A204.1 (cell line): ENCODE data around the gene KATNB1.
"Not testable (repeated sequence)": the region's sequence is repeated elsewhere in the genome, so short reads cannot be mapped to it uniquely, and the experiment has no call there.

Experiments used
- FAIRE-seq: peaks from 2 replicates; lab custom pipeline; 2012; peaks lifted over from hg19 to GRCh38; lab: Jason Lieb, UNC

The KATNB1 gene

GRCh38 chr16:57773655-57774295, 38.2 kb downstream of the KATNB1 start:
- FAIRE-seq: no peak

- FAIRE-seq: no peak
These were observed 39.2 kb downstream of the KATNB1 start for GRCh38 chr16:57774705-57775285.

- FAIRE-seq: no peak
These were observed 40.3 kb downstream of the KATNB1 start for GRCh38 chr16:57775661-57776469.

GRCh38 chr16:57778658-57779057, 43.1 kb downstream of the KATNB1 start:
- FAIRE-seq: no peak

GRCh38 chr16:57779836-57780235, 44.3 kb downstream of the KATNB1 start:
- not testable (repeated sequence) for FAIRE-seq

- FAIRE-seq: no peak
These were observed 45.8 kb downstream of the KATNB1 start for GRCh38 chr16:57781349-57781740.

GRCh38 chr16:57781741-57782606, 46.4 kb downstream of the KATNB1 start:
- FAIRE-seq: no peak

GRCh38 chr16:57782607-57783055, 47.1 kb downstream of the KATNB1 start:
- FAIRE-seq: not testable (repeated sequence)

- FAIRE-seq: no peak
These were observed 47.5 kb downstream of the KATNB1 start for GRCh38 chr16:57783116-57783515.

- no peak for FAIRE-seq
These were observed 48.3 kb downstream of the KATNB1 start for GRCh38 chr16:57783883-57784282.

GRCh38 chr16:57784334-57784733, 48.8 kb downstream of the KATNB1 start:
- no peak for FAIRE-seq

GRCh38 chr16:57785385-57785784, 49.8 kb downstream of the KATNB1 start:
- FAIRE-seq: no peak

GRCh38 chr16:57785924-57786323, 50.4 kb downstream of the KATNB1 start:
- no peak for FAIRE-seq

- FAIRE-seq: no peak
These were observed 51.3 kb downstream of the KATNB1 start for GRCh38 chr16:57786632-57787518.

- FAIRE-seq: no peak
These were observed 51.9 kb downstream of the KATNB1 start for GRCh38 chr16:57787519-57787905.

GRCh38 chr16:57788252-57788841, 52.8 kb downstream of the KATNB1 start:
- no peak for FAIRE-seq

GRCh38 chr16:57788951-57789350, 53.4 kb downstream of the KATNB1 start:
- FAIRE-seq: no peak

- no peak for FAIRE-seq
These were observed 55.8 kb downstream of the KATNB1 start for GRCh38 chr16:57791195-57791892.

- FAIRE-seq: no peak
These were observed 56.4 kb downstream of the KATNB1 start for GRCh38 chr16:57791893-57792461.

- FAIRE-seq: no peak
These were observed 59.4 kb downstream of the KATNB1 start for GRCh38 chr16:57794849-57795430.
